Panc1 (cell line): ENCODE data around the gene REPIN1. TPM values are rescaled to one million over a fixed set of nuclear protein-coding genes. Genes with fewer than 3 reads are reported as not detected.

Experiments
- ATAC-seq: fragments of 200-7000 bp; cut with Tn5 transposase; 2 replicates; pipeline ENCODE4 v1.9.1; 2020; ENCODE audit warnings: mild to moderate bottlenecking, moderate library complexity
- BruUV-seq: library from RNA; stranded (reverse); fragments of 400-500 nt; replicated peaks from 2 replicates; lab custom pipeline; 2021; lab: Mats Ljungman, UMichigan
- CTCF ChIA-PET: fragments of 300-600 bp; sonication (Branson Sonifier 250); formaldehyde crosslinking; loops from one replicate; lab custom pipeline; 2022; ENCODE audit warnings: antibody characterized with exemption; lab: Charles Lee
- POLR2A ChIA-PET: fragments of 300-600 bp; sonication (Branson Sonifier 250); formaldehyde crosslinking; loops from one replicate; lab custom pipeline; 2022; ENCODE audit warnings: antibody characterized with exemption; lab: Charles Lee
- DNase-seq: peaks from one replicate; pipeline ENCODE4 v3.0.0-alpha.2; 2010; ENCODE audit warnings: low read depth, low spot score
- H3K27ac ChIP-seq: 2 replicates; pipeline ENCODE4 v1.5.1; 2011; ENCODE audit warnings: mild to moderate bottlenecking, low read length, inconsistent platforms
- H3K27me3 ChIP-seq: fragments of 200-500 bp; sonication (Bioruptor generic); 2 replicates; pipeline ENCODE4 v1.6.0; 2014; ENCODE audit warnings: low read length, inconsistent platforms; ENCODE audit not compliant: control insufficient read depth, insufficient read depth
- H3K36me3 ChIP-seq: fragments of 200-500 bp; sonication (Bioruptor generic); 2 replicates; pipeline ENCODE4 v1.5.1; 2014; ENCODE audit warnings: inconsistent platforms, mild to moderate bottlenecking, low read length, moderate library complexity; ENCODE audit not compliant: control insufficient read depth, insufficient read depth
- H3K4me1 ChIP-seq: 2 replicates; pipeline ENCODE4 v1.5.1; 2011; ENCODE audit warnings: inconsistent platforms, mild to moderate bottlenecking, low read length, moderate library complexity; ENCODE audit not compliant: control insufficient read depth, insufficient read depth
- H3K4me3 ChIP-seq, 2 experiments: 2 replicates each; pipeline ENCODE4 v1.5.1; 2011 to 2012; ENCODE audit warnings: low read depth in 2 of 2, low read length in 2 of 2, mild to moderate bottlenecking in 2 of 2, inconsistent platforms in 1 of 2, moderate library complexity in 1 of 2
- H3K9me3 ChIP-seq: fragments of 200-500 bp; sonication (Bioruptor generic); 2 replicates; pipeline ENCODE4 v1.5.1; 2014; ENCODE audit warnings: low read depth, mild to moderate bottlenecking, inconsistent platforms, low read length, moderate library complexity; ENCODE audit not compliant: control insufficient read depth, insufficient read depth
- POLR2AphosphoS5 ChIP-seq: IDR thresholded peaks from 2 replicates; pipeline ENCODE4 v1.6.1; 2012; ENCODE audit warnings: mild to moderate bottlenecking, low read depth, low read length, moderate library complexity
- SIN3A ChIP-seq: IDR thresholded peaks from 2 replicates; pipeline ENCODE4 v1.6.1; 2012; ENCODE audit warnings: low read depth, mild to moderate bottlenecking, low read length, moderate library complexity, borderline replicate concordance; ENCODE audit not compliant: insufficient read depth
- TCF7L2 ChIP-seq: IDR thresholded peaks from 2 replicates; pipeline ENCODE4 v1.6.1; 2011; ENCODE audit warnings: mild to moderate bottlenecking, low read depth, low read length, inconsistent platforms
- in situ Hi-C: cut with HindIII; loops from 2 replicates; pipeline ENCODE4 v1.10.0; 2016; ENCODE audit warnings: low sequenced_read_pairs, low pct_unique_long_range_greater_than_20kb
- intact Hi-C: fragments of 100-400 bp; cut with micrococcal nuclease; formaldehyde crosslinking; loops from one replicate; pipeline ENCODE4 v1.10.0; 2022; ENCODE audit not compliant: unreplicated experiment
- total RNA-seq: library from RNA; stranded (reverse); gene quantifications from one replicate; pipeline ENCODE4 v1.2.1, GENCODE V29; 2021; ENCODE audit not compliant: unreplicated experiment
- TF ChIP-seq, protein P1 (sequence below), 2 experiments: IDR thresholded peaks; 2 replicates each; pipeline ENCODE4 v1.6.1; 2011 to 2012; ENCODE audit warnings: low read depth in 2 of 2, control low read depth in 1 of 2, low read length in 1 of 2, mild to moderate bottlenecking in 1 of 2, moderate library complexity in 1 of 2; ENCODE audit not compliant: insufficient read depth in 1 of 2
- TF ChIP-seq, protein P2 (sequence below): fragments of 450-650 bp; IDR thresholded peaks from 2 replicates; pipeline ENCODE4 v1.5.1; 2017; ENCODE audit warnings: mild to moderate bottlenecking

Gene REPIN1
- total RNA-seq, 1 experiment from 2014 or later: 209 TPM

DNA sequence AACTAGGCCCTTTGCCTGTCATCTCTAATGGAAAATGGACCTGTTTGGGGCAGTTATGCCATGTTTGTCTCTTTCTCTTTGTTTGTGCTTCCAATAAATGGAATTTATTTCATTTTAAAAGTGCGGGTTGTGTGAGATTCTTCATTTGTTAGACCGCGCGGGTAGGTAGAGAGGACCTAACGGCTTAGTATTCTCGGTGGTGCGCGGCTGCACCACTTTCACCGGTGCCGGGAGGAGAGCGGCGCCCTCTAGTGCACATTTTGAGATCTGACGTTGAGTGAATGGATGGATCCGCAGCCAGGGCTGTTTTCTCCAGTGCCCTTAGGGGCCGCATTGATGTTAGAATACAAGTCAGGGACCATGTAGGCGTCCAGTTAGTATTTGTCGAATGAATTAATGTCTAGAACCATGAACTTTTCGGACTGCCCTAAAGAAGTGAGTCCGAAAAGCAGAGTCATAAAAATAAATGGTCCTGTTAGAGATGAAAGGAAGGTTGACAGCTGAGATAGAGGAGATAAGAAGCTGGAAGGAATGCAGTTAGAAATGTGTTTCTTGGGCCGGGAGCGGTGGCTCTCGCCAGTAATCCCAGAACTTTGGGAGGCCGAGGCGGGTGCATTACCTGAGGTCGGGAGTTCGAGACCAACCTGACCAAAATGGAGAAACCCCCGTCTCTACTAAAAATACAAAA lies 52.5 kb downstream of the REPIN1 start:
- H3K27ac ChIP-seq: peak overlapping the region; percentile 67
- ChIA-PET POLR2A (interaction anchor here (0.8 kb wide), 1 partner anchor 66 kb away, joined by 14 read pairs; no protein-coding TSS in a partner anchor), CTCF (no interaction called here)
- H3K4me3 ChIP-seq: no peak overlapping the region
- H3K9me3 ChIP-seq: no peaks in the 10 kb centered on the region
- in situ Hi-C loops (no loop called here), intact Hi-C loops (loop anchor here (2.0 to 10.0 kb wide), 2 partner anchors 64 to 136 kb away; no protein-coding TSS in a partner anchor)
- DNase-seq (peak; percentile 71), ATAC-seq (peak; percentile 100)
- BruUV-seq: no TSS peak
- peaks cover 7% of the 10 kb centered on the region; the same call in 1 of the 2 replicates for H3K4me1 ChIP-seq
- no peaks in the 10 kb centered on the region for H3K36me3 ChIP-seq
- TF ChIP-seq SIN3A (no peak), POLR2AphosphoS5 (no peak), TCF7L2 (peak; percentile 85)
- TF ChIP-seq, protein P1, sequence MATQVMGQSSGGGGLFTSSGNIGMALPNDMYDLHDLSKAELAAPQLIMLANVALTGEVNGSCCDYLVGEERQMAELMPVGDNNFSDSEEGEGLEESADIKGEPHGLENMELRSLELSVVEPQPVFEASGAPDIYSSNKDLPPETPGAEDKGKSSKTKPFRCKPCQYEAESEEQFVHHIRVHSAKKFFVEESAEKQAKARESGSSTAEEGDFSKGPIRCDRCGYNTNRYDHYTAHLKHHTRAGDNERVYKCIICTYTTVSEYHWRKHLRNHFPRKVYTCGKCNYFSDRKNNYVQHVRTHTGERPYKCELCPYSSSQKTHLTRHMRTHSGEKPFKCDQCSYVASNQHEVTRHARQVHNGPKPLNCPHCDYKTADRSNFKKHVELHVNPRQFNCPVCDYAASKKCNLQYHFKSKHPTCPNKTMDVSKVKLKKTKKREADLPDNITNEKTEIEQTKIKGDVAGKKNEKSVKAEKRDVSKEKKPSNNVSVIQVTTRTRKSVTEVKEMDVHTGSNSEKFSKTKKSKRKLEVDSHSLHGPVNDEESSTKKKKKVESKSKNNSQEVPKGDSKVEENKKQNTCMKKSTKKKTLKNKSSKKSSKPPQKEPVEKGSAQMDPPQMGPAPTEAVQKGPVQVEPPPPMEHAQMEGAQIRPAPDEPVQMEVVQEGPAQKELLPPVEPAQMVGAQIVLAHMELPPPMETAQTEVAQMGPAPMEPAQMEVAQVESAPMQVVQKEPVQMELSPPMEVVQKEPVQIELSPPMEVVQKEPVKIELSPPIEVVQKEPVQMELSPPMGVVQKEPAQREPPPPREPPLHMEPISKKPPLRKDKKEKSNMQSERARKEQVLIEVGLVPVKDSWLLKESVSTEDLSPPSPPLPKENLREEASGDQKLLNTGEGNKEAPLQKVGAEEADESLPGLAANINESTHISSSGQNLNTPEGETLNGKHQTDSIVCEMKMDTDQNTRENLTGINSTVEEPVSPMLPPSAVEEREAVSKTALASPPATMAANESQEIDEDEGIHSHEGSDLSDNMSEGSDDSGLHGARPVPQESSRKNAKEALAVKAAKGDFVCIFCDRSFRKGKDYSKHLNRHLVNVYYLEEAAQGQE (IDR thresholded peaks at IDR 0.05; ENCODE audit: insufficient read depth in 1 of 2, low read depth in 2 of 2, low read length in 1 of 2): no peak
- TF ChIP-seq, protein P2, sequence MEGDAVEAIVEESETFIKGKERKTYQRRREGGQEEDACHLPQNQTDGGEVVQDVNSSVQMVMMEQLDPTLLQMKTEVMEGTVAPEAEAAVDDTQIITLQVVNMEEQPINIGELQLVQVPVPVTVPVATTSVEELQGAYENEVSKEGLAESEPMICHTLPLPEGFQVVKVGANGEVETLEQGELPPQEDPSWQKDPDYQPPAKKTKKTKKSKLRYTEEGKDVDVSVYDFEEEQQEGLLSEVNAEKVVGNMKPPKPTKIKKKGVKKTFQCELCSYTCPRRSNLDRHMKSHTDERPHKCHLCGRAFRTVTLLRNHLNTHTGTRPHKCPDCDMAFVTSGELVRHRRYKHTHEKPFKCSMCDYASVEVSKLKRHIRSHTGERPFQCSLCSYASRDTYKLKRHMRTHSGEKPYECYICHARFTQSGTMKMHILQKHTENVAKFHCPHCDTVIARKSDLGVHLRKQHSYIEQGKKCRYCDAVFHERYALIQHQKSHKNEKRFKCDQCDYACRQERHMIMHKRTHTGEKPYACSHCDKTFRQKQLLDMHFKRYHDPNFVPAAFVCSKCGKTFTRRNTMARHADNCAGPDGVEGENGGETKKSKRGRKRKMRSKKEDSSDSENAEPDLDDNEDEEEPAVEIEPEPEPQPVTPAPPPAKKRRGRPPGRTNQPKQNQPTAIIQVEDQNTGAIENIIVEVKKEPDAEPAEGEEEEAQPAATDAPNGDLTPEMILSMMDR: peak; percentile 97
- H3K27me3 ChIP-seq: no peaks in the 10 kb centered on the region

DNA sequence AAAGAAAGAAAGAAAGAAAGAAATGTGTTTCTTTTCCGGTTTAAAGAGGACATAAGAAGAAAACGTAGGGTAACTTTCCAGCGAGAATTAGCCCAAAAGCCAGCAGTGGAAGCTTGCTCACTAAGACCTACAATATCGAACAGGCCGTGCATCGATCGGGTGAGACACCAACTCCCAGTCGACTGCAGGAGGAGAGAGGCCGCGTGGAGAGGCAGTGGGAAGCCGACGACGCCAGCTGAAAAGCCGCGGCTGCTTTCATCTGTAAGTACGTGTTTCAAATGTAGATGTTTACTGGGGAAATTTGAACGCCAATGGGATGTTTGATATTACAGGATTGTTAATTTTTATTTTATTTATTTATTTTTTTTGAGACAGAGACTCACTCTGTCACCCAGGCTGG lies 53.2 kb downstream of the REPIN1 start:
- BruUV-seq: no TSS peak
- Histone ChIP-seq H3K9me3 (no peaks in the 10 kb centered on the region), H3K4me3 (no peak overlapping the region), H3K36me3 (no peaks in the 10 kb centered on the region), H3K4me1 (peaks cover 7% of the 10 kb centered on the region; the same call in 1 of the 2 replicates), H3K27ac (no peak overlapping the region), H3K27me3 (no peaks in the 10 kb centered on the region)
- ChIA-PET POLR2A (no interaction called here), CTCF (no interaction called here)
- DNase-seq (no peak), ATAC-seq (no peak)
- TF ChIP-seq POLR2AphosphoS5: no peak
- in situ Hi-C loops: no loop called here
- intact Hi-C loops: loop anchor here (2.0 to 10.0 kb wide), 2 partner anchors 65 to 137 kb away; no protein-coding TSS in a partner anchor

Other genes with a start within 250 kb of the REPIN1 start
- 13.8 TPM for gene LRRC61, start 45.5 kb upstream of the REPIN1 start, total RNA-seq
- 6.5 TPM for gene ACTR3C, start 45.3 kb upstream of the REPIN1 start, total RNA-seq
- gene RARRES2, start 27.2 kb upstream of the REPIN1 start, total RNA-seq: 1.1 TPM
- gene ZNF775, start 10.5 kb downstream of the REPIN1 start, total RNA-seq: 14.7 TPM
- gene GIMAP8, start 81.8 kb downstream of the REPIN1 start, total RNA-seq: 0.10 TPM
- 0.33 TPM for gene GIMAP7, start 146.1 kb downstream of the REPIN1 start, total RNA-seq
- 0.26 TPM for gene GIMAP4, start 198.6 kb downstream of the REPIN1 start, total RNA-seq